GM21528 (cell line): Measurements from ENCODE around the gene MAGEB17.
"Not testable (repeated sequence)": the region's sequence is repeated elsewhere in the genome, so short reads cannot be mapped to it uniquely, and the experiment has no call there.

Experiments used
- ATAC-seq: cut with Tn5 transposase; IDR thresholded peaks from one replicate; pipeline ENCODE4 v1.9.1; 2021; ENCODE audit warnings: mild to moderate bottlenecking, moderate library complexity; ENCODE audit not compliant: unreplicated experiment, low FRiP score

Gene MAGEB17

DNA sequence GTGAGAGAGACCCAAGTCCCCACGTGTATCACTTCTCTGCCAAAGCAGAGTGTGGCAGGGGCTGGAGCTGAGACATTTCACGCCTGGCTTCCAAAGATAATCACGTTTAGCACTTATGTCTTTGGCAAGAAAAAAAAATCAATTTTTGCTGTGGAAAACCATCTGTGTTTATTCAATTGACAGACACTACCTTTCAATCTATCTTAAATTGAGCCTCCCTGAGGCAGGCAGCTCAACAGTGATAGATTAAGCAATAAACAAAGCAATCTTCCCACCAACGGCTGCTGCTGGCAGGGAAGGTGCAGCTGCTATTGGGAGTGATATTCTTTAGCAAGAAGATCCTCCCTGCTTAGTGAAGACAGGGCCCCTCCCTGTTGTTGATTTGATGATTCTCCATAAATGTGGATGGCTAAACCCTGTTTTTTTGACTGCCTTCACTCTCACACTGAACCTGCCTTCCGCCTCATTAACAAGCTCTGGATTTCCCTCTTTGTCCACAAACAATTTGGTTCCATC lies 11.6 kb upstream of the MAGEB17 start:
- ATAC-seq, result no peak

GRCh38 chrX:16156692-16157331 lies 10.5 kb upstream of the MAGEB17 start:
- no peak for ATAC-seq

DNA sequence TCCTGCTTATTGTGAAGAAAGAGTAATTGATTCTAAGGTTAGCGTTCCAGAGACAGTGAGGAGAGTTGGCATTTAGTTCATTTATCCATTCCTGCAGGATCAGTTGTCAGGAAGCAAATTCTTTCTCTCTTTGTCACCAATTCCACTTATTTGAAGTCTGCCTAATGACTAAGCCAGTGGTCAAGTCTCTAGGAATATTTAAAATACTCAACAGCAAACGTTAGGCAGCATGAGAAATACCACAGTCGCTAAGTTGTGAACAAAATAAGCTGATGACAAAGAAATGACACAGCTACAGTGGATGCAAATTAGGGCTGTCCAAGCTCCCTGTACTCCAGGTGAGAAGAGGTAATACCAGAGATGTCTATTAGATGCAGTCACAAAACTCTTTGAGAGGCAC lies 6.6 kb upstream of the MAGEB17 start:
- no peak for ATAC-seq

DNA sequence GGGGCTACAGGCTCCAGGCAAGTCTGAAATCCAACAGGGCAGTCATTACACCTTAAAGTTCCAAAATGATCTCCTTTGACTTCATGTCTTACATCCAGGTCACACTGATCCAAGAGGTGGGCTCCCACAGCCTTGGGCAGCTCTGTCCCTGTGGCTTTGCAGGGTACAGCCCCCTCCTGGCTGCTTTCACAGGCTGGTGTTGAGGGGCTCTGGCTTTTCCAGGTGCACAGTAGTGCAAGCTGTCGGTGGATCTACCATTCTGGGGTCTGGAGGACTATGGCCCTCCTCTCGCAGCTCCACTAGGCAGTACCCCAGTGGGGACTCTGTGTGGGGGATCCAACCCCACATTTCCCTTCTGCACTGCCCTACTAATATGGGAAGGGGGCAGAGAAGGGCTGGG lies 6.1 kb upstream of the MAGEB17 start:
- not testable (repeated sequence) for ATAC-seq

GRCh38 chrX:16162391-16162790 lies 4.9 kb upstream of the MAGEB17 start:
- ATAC-seq, result no peak

DNA sequence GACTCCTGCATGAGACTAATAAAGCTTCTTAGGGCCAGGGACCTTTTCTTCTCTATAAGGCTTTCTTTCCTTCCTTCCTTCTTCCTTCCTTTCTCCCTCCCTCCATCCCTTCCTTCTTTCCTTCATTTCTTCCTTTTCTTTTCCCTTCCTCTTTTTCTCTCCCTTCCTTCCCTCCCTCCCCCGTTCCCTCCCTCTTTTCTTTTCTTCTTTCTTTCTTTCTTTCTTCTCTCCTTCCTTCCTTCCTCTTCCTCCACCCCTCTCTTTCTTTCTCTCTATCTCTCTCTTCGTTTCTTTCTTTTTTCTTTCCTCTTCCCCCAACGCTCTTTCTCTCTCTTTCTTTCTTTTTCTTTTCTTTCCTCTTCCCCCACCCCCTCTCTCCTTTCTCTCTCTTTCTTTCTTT lies 2.5 kb upstream of the MAGEB17 start:
- no peak for ATAC-seq

DNA sequence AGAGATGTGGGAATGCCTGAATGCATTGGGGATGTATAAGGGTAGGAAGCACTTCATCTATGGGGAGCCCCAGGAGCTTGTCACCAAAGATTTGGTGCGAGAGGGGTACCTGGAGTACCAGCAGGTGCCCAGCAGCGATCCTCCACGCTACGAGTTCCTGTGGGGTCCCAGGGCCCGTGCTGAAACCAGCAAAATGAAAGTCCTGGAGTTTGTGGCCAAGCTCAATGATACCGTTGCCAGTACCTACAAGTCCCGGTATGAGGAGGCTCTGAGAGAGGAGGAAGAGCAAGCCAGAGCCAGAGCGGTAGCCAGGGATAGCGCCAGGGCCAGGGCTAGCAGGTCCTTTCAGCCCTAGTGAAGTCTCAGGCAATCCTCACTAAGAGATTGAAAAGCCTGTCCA lies 3.8 kb downstream of the MAGEB17 start:
- no peak for ATAC-seq

DNA sequence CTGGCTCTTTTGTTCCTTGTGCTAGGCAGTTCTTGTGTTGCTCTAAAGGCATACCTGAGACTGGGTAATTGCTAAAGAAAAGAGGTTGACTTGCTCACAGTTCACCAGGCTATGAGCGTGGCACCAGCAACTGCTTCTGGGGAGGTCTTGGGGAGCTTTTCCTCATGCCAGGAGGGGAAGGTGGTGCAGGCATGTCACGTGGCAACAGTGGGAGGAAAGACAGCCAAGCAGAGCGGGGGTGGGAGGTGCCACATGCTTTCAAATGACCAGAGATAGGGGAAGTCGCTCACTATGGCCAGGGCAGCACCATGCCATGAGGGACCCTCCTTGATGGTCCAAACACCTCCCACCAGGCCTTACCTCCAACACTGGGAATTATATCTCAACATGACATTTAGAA lies 4.7 kb downstream of the MAGEB17 start:
- ATAC-seq, result no peak

- ATAC-seq, result no peak
Measured at GRCh38 chrX:16172391-16172790, 5.1 kb downstream of the MAGEB17 start.

GRCh38 chrX:16175329-16176061 lies 8.2 kb downstream of the MAGEB17 start:
- no peak for ATAC-seq

- ATAC-seq, result no peak
Measured at GRCh38 chrX:16177260-16177659, 10.0 kb downstream of the MAGEB17 start.

DNA sequence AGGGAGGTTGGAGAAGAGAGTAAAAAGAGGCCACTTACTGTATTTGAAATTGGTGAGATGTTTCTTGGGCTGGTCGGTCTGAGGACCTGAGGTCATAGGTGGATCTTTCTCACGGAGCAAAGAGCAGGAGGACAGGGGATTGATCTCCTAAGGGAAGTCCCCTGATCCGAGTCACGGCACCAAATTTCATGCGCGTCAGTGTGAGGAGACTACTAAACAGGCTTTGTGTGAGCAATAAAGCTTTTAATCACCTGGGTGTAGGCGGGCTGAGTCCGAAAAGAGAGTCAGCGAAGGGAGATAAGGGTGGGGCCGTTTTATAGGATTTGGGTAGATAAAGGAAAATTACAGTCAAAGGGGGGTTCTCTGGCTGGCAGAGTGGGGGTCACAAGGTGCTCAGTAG lies 16.6 kb downstream of the MAGEB17 start:
- not testable (repeated sequence) for ATAC-seq

DNA sequence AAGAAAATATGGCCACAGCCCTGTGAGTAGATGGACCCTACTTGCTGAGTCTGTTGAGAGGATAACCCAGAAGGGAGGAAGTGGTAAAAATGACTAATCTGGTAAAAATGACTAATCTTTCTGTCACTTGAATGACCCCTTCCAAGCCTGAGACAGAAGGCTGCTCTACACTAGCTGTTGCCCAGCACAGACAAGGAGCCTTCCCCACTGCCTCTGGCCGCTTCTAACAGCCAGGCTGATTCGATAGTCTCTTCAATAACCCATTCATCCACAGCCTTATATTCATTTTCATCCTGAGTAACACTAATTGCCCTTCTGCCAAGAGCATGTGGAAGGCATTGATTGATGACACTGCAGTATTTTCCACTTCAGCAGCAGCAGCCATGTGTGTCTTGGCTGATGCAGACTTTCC lies 18.4 kb downstream of the MAGEB17 start:
- ATAC-seq, result no peak

GRCh38 chrX:16186380-16187007 lies 19.2 kb downstream of the MAGEB17 start:
- ATAC-seq, result no peak

- no peak for ATAC-seq
Measured at GRCh38 chrX:16187024-16187760, 19.9 kb downstream of the MAGEB17 start.

- ATAC-seq, result no peak
Measured at GRCh38 chrX:16188687-16189086, 21.4 kb downstream of the MAGEB17 start.

- no peak for ATAC-seq
Measured at GRCh38 chrX:16191605-16192004, 24.3 kb downstream of the MAGEB17 start.

DNA sequence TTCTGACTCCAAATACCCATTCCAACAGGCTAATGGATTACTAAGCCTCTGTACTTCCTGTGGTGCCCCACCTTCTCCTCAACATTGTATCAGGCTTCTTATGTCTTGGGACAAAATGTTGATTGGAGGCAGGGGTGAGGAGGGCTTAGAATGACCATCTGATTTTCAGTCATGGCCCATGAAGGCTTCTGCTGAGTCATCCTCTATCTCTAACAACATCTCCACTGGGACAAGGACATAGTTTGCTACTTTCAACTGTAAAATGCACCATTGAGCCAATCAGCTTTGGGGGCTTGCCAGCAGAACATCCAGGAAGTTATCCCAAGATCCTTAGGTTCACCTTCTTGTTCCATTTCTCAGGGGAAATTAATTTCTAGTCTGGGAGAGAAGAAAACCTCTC lies 29.5 kb downstream of the MAGEB17 start:
- ATAC-seq, result no peak

DNA sequence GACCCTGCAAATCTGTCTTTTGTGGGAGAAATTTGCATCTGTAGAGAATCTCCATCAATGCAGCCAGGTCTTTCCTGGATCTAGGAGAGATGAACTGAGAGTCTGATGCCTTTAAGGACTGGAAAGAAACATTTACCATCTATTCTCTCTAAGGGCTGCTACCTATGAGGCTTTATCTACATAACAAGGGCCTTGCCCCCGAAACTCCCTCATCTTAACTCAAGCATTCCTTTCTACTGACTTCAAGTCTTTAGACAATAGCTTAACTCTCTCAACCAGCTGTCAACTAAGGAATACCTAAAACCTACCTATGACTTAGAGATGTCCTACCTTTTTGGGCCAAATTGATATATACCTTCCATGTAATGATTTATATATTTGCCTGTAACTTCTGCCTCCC lies 32.1 kb downstream of the MAGEB17 start:
- no peak for ATAC-seq

DNA sequence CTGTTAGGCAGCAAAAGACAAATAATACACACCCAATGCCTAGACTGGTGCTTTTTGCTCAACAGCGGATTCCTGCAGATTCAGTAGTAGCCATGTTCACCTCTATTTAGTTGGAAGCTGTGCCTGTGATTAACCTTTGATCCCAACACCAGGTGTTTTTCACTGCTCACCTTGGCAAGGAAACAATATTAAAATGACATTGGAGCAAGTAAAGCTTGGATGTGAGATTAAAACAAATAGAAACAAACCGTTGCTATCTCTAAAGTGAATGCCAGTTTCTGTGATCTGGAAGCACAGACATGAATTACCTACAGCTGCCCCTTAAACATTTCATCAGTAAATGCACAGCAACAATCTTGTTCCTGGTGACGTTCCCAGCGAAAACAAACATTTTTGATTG lies 35.7 kb downstream of the MAGEB17 start:
- no peak for ATAC-seq

DNA sequence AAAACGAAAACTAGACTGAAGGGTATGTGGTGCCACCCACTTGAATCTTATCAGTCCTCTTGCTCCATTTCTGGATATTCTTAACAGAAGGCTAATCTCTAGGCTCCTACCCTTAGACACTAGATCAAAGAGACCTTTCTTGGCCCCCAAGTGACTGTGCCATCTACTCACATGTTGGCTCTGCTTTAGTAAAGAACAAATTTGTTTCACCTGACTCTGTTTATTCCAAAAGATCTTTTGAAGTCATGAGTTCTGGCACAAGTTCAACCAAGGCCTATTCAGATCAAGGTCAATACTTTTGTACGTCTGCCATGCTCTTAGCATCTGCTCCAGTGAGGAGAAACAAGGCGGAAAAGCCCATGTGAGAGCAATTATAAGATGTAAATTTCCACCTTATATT lies 37.3 kb downstream of the MAGEB17 start:
- no peak for ATAC-seq
